Measurements from ENCODE around the gene SLX4IP.

The SLX4IP gene

GRCh38 chr20:10524034-10524476 lies 89.0 kb downstream of the SLX4IP start:
- DNase-seq: no peak

GRCh38 chr20:10524643-10525042 lies 89.5 kb downstream of the SLX4IP start:
- no peak for DNase-seq

- no peak for DNase-seq
Measured at GRCh38 chr20:10527781-10528180, 92.7 kb downstream of the SLX4IP start.

- no peak for DNase-seq
Measured at GRCh38 chr20:10530883-10531282, 95.8 kb downstream of the SLX4IP start.

- no peak for DNase-seq
Measured at GRCh38 chr20:10531848-10532247, 96.7 kb downstream of the SLX4IP start.

- DNase-seq: no peak
Measured at GRCh38 chr20:10532361-10532760, 97.3 kb downstream of the SLX4IP start.

- DNase-seq: no peak
Measured at GRCh38 chr20:10536531-10536930, 101.4 kb downstream of the SLX4IP start.

GRCh38 chr20:10537850-10538480 lies 102.9 kb downstream of the SLX4IP start:
- no peak for DNase-seq

GRCh38 chr20:10538768-10539167 lies 103.7 kb downstream of the SLX4IP start:
- no peak for DNase-seq

- DNase-seq: no peak
Measured at GRCh38 chr20:10539818-10540553, 104.9 kb downstream of the SLX4IP start.

- DNase-seq: no peak
Measured at GRCh38 chr20:10540636-10541493, 105.8 kb downstream of the SLX4IP start.

GRCh38 chr20:10541668-10542411 lies 106.7 kb downstream of the SLX4IP start:
- no peak for DNase-seq

- no peak for DNase-seq
Measured at GRCh38 chr20:10542442-10542841, 107.3 kb downstream of the SLX4IP start.

- DNase-seq: no peak
Measured at GRCh38 chr20:10543480-10543879, 108.4 kb downstream of the SLX4IP start.

- DNase-seq: no peak
Measured at GRCh38 chr20:10547276-10548114, 112.4 kb downstream of the SLX4IP start.

- no peak for DNase-seq
Measured at GRCh38 chr20:10549511-10549910, 114.4 kb downstream of the SLX4IP start.

- no peak for DNase-seq
Measured at GRCh38 chr20:10550204-10551118, 115.4 kb downstream of the SLX4IP start.

- DNase-seq: peak; percentile 31
Measured at GRCh38 chr20:10551732-10552724, 116.9 kb downstream of the SLX4IP start.

- peak; percentile 50 for DNase-seq
Measured at GRCh38 chr20:10553326-10553984, 118.3 kb downstream of the SLX4IP start.

Data from stimulated activated CD4-positive, alpha-beta T cell treated with anti-CD3 and anti-CD28 coated beads, Interleukin-4, amount 100 ng/mL, for 24 hours (primary cell).